Mammary microvascular endothelial cell (primary cell): ENCODE results near the gene CD7. TPM values are rescaled to one million over a fixed set of nuclear protein-coding genes. Genes with fewer than 3 reads are reported as not detected.

Experiments
- total RNA-seq: library from RNA; depleted of rRNA; stranded (reverse); fragments of >200 nt; gene quantifications from 2 replicates; pipeline ENCODE4 v1.2.3, GENCODE V29; 2015

Gene CD7
- not detected in 2 replicates for total RNA-seq

DNA sequence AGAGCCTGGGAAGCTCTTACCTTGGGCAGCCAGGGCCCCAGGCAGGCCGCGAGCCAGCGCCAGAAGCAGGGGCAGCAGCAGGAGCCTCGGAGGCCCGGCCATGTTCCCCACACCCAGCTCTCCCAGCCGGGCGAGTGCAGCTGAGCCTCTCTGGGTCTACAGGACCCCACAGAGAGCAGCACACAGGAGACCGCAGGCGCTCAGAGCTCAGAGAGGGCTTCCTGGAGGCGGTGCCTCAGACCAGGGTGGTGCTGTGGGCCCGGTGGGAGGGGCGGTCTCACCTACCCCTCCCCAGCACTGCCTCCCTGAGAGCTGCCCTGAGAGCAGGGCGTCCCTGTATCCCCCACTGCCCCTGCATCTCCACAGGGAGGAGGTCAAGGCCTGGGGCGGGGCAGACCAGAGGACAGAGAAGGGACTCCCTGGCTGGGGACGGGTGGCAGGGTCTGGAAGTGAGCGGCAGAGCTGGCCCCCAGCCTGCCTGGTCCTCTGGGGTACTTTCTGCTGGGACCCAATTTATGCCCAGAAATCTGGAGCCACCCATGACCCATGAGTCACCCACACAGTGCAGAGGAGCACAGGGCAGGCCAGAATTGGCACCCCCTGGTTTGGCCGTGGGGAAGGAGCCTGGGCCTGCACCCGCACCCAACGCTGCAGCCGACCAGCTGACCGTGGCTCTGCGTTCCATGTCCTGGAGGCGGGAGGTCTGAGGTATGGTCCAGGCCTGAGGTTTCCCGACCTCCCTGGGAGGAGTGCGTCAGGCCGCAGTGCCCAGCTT is at the start of gene CD7:
CD7 (minus strand) TSS at position 215 of the 775 bp plus-strand sequence; CDS start at position 102, 113 bp downstream.

DNA sequence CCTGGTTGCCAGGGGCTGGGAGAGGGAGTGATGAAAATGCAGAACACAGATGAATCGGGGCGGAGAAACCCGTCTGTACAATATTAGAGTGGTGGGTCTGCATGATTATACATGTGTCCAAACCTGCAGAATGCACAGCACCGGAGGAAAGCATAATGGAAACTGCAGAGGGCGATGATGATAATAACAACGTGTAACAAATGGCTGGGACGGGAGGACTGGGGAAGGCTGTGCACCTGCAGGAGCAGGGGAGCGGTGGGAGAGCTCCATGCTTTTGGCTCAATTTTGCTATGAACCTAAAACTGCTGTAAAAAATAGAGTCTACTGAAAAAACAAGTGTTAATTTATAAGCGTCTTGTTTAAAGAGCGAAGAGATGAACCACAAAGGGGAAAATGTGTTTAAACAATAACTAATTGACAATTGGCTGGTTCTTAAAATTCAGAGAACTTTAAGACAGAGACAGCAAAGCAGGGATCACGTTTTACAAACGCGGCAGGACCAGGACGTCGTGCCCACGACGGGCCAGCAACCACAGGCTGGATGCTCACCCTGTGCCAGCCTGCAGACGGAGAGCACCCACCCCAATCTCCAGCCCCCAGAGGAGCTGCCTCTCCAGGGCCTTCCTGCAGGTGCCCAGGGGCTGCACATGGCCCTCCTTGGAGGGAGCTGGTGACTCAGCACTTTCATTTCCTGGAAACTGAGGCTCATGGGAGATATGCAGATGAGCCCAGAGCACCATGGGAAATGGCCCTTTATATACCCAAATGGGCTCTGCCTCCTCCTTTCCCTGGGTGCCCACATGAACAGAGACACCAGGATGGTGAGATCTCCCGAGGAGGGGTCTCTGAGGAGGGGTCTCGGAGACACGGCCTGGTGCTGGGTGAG is 41.3 kb upstream of the CD7 start, which contains the start of gene TEX19:
TEX19 (plus strand) TSS at position 783 of the 886 bp plus-strand sequence. CDS start 2,904 bp downstream, outside the sequence.

DNA sequence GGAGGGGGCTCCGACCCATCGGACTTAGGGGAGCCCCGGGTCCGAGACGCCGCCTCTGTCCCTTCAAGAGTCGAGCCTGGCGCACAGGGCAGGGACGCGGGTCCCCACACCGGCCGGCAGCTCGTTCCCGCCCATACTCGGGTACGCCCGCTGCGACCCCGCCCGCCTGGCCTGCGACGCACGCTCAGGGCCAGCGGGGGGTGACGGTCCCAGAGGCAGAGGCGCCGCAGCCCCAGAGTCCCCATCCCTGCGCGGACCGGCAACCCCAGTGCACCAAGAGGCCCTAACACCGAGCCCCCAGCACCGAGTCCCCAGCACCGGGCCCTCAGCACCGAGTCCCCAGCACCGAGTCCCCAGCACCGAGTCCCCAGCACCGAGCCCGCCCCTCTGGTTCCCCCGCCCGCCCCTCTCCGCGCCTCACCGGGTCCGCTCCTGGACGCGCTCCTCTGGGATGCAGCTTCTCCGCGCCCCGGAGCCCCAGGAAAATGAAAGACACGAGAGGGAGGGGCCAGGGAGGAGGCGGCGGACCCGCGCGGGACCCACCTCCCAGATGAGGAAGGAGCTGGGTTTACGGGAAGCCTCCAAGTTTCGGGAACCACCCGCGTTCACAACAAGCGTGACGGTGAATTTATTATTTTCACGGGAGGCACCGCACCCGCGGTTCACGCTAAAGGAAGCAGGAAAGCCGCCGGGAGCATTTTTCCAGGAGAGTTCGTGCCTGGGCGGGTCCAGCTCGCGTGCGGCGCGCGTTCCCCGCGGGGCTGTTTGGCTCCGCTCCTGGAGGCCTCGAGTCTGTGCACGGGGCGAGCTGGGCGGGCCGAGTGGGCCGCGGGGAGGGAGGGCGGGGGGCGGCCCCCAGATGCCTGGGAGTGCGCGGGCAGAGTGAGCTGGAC is 16.1 kb upstream of the CD7 start, which contains the start of gene SECTM1:
SECTM1 (minus strand) TSS at position 488 of the 893 bp plus-strand sequence. CDS start 6,526 bp downstream, outside the sequence.

DNA sequence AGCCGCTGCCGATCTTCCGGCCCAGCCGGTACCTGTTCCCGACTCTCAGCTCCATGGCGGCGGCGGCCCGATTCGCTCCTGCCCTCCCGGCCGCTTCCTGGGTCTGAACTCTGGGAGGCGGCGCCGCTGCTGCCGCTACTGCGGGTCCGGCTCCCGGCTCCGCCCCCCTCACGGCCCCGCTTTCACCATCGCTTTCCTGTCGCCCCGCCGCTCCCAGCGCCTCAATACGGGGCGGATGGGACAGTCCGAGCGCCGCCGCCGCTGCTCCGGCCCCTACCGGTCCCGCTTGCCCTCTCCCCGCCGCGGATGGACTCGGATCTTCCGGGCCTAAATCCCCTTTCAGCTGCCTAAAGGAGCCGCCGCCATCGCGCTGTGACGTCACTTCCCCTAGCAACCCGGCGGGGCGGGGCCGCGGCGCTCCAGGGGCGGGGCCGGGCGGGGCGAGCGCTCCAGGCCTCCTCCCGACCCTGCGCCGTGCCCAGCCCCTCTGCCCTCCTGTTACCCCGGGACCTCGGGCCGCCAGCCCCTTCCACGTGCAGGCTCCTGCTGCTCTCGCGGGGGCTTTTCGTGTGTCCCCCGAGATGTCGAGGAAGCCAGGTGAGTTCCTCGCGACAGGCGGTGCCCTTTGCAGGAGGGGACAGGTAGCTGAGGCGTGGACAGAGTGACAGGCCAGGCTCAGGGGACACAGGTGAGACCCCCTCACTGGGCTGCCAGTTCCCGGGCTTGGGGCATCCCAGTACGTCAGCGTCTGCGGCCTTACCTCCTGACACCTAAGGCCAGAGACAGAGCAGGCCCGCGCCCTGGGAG is 43.9 kb downstream of the CD7 start, which contains the start of gene CSNK1D:
CSNK1D (minus strand) TSS at position 374 of the 807 bp plus-strand sequence; CDS start at position 55, 319 bp downstream.

Other genes starting within 250 kb of the CD7 start
- 169 and 174 TPM in 2 replicates for gene FASN, start 219.4 kb downstream of the CD7 start, total RNA-seq
- 4.6 and 7.7 TPM in 2 replicates for gene CCDC57, start 104.8 kb downstream of the CD7 start, total RNA-seq
- gene SLC16A3, start 88.6 kb downstream of the CD7 start, total RNA-seq = 154 and 189 TPM in 2 replicates
- gene CSNK1D, start 43.9 kb downstream of the CD7 start, total RNA-seq = 34.9 and 35.2 TPM in 2 replicates
- gene SECTM1, start 16.2 kb upstream of the CD7 start, total RNA-seq = 5.8 and 7.0 TPM in 2 replicates
- not detected in 2 replicates for gene TEX19, start 41.6 kb upstream of the CD7 start, total RNA-seq
- gene UTS2R, start 54.2 kb upstream of the CD7 start, total RNA-seq = not detected in 2 replicates
- gene HEXD, start 100.7 kb upstream of the CD7 start, total RNA-seq = 9.9 and 12.1 TPM in 2 replicates
- 41.1 and 43.0 TPM in 2 replicates for gene OGFOD3, start 101.0 kb upstream of the CD7 start, total RNA-seq
- gene CYBC1, start 133.1 kb upstream of the CD7 start, total RNA-seq = 43.4 and 50.3 TPM in 2 replicates
- gene NARF, start 141.1 kb upstream of the CD7 start, total RNA-seq = 38.5 and 52.7 TPM in 2 replicates
- gene FOXK2, start 202.1 kb upstream of the CD7 start, total RNA-seq = 28.3 and 33.9 TPM in 2 replicates